ENCODE measurements around the gene ALDOA.
"Not testable (repeated sequence)": the region's sequence is repeated elsewhere in the genome, so short reads cannot be mapped to it uniquely, and the experiment has no call there.

ALDOA gene

DNA sequence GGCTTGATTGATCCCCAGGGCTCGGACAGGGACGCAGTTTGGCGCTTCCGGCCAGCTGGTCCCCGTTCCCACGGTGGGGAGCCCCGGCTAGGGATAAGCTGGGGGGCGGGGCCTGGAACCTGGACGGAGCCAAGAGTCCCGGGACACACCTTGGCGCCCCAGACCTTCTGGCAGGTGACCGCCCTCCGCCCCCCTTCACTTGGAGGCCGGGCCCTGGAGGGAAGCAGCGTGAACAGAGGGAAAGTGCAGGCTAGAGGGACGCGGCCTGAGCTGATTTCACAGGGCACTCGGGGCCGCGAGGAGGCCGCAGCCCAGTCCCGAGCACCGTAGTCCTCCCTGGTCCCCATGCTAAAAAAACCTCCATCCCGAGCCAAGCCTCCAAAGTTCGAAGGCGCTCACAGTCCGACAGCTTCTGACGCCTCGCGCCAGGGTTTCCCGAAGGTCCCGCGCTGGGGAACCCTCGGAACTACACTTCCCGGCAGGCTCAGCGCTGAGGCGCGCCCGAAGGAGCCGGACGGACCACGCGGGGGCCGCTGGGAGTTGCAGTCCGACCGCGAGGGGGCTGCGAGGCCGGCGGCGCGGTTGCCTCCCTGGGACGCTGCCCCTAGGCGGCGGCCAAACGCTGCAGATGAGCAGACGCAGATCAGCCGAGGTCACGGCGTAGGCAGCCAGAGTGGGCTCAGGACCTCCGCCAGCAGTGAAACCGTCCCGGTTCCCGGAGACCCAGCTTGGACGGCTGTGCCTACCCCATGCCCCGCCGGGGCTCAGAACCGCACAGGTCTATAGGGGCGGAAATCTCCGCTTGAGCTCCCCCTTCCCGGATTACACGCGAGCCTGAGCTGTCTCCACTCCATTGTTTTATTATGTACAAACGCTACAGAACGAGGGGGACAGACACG lies 26.2 kb downstream of the ALDOA start, which contains the start of gene TBX6:
TBX6 (minus strand) TSS at position 451 of the 899 bp plus-strand sequence. CDS start 731 bp downstream, outside the sequence.
- peak; percentile 88 for ATAC-seq

DNA sequence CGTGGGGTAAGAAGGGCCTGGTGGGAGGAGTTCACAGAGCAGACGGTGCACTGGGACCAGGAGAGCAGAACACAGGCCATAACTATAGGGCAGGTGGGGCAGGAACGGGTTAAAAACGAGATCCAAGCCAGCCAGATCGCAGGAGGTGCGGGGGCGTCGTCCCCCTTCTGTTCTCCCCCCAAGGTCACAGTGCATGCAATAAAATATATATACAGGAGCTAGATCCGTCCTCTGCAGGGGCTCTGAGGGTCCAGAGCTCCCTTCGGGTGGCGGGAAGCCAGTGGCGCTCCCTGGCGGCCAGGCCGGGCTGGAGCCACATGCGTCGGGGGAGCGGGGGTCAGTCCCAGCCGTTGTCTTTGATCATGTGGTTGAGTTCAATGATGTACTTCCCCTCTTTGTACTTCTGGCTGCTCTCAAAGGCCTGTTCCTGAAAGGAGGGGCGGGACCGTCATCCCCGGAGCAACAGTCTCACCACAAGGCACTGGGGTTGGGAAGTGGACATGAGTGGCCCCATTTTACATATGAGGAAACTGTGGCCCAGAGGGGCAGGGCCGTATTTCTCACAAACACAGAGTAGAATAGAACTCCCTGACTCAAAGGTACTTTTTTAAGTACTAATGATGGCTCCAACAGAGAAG lies 26.9 kb downstream of the ALDOA start:
- DNase-seq (peak; percentile 89), ATAC-seq (peak; percentile 52)

More for the DNA sequence above, 26.2 kb downstream of the ALDOA start, which contains the start of gene TBX6:
- peak; percentile 96 for DNase-seq

DNA sequence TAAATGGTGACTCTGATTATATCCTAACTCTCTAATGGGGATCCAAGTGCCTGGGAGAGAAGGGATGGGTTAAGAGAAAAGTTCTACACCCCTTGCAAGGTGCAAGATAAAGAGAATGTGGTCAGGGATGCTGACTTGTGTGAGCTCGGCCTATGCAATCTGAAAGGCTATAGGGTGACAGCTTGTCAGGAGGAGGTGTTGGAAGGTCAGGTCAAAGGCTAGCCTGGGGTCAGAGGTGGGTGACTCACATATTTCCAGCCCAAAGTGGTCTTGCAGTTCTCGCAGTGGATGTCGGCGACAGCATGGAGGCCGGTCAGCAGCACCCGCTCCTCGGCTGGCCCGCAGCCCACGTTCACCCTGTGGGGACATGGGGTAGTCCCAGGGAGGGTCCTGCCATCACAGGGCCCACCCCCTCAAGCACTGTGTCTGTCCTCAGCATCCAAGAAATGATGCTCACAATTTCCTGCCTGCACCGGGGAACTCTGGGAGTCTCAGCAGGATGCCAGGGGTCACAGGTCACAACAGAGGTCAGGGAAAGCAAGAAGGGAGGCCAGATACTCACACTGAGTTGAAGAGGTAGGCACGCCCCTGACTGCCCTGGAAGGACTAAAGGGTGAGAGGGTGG lies 29.1 kb downstream of the ALDOA start:
- no peak for DNase-seq
- ATAC-seq, result no peak

- DNase-seq, result no peak
- ATAC-seq, result no peak
Measured at GRCh38 chr16:30095166-30096078, 29.9 kb downstream of the ALDOA start.

GRCh38 chr16:30096105-30096861 lies 30.7 kb downstream of the ALDOA start, which contains the start of gene YPEL3:
Gene YPEL3, minus strand, starts transcription at chr16:30096213. Its CDS starts 731 bp downstream, at chr16:30095482.
- peak; percentile 29 for ATAC-seq
- peak; percentile 91 for DNase-seq

DNA sequence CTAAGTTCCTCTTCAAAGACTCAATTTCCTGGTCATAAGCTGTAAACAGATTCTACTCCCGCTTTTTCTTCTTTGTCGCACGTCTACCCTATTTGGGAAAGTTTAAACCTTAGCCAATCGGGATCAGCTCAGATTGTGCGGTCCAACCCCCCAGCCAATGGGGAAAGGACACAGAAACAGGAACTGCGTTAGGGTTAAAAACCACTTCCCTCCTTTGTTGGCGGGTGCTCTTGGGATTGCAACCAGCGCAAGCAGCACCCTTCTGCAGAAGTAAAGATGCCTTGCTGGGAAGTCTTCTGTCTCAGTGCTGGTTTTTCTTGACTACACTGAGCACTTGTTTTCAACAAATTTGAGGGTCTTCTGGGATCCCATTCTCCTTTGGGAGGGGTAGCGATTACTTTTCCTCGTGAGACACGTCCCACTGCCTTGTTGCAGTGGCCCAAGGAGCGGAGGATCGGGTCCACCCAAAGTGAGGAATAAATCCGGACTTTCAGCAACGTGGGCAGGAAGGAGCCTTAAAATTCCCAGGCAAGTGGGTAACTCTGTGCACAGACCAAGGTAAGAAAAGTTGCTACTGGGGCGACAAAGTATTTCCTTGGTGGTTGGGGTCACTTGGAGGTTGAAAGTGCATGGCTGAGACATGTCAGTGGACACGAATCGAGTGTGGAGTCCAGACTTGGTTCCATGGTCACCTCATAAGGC lies 31.5 kb downstream of the ALDOA start:
- no peak for DNase-seq
- ATAC-seq, result no peak

GRCh38 chr16:30104090-30104489 lies 38.5 kb downstream of the ALDOA start:
- DNase-seq (no peak), ATAC-seq (no peak)

DNA sequence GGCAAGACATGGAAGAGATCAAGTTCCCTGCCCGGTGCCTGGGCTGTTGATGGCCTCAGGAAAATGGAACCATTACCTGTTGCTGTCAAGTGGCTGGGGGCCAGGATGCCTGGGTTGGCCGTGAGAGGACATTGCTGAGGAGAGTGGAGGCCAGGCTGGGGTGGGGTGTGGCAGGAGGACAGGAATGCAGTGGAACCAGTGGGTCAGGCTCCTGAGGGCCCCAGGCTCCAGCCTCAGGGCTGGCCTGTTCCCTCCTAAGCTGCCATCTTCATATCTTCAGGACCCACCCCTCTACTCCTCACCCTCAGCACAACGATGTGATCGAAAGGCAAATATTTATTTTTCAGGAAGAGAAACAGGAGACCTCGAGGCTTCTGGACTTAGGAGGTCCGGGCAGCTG lies 38.9 kb downstream of the ALDOA start:
- DNase-seq (no peak), ATAC-seq (no peak)

DNA sequence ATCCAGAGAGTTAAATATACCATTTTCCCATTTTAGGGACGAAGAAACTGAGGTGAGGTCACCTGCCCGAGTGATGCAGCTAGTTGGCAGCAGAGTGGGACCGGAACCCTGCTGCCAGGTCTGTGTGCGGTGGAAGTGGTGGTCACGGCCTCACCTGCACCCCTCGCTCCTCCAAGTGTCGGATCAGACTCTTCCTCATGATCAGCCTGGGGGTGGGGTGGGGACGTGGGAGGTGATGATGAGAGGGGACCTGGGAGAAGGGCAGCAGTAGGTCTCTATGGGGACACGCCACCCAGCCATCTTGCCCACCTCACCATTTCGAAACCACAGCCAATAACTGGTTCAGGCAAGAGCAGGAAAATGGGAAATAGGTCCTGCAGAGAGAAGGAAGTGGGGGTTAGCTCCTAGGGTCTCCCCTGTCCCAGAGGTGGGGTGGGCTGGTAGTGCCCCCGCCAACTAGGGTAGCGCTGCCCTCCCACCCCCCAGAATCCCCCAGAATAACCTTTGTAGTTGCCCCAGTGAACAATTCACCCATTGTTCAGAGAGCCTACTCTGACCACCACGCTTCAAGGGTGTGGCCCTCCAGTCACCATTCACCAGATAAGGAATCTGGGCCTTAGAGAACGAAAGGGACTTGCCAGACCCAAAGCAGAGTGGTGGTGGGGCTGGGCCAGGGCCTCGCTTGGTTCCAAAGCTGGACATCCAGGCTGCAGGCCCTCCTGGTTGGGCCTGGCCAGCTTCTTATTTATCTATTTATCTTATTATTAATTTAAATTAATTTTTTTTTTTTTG lies 42.7 kb downstream of the ALDOA start:
- ATAC-seq, result no peak
- no peak for DNase-seq

- ATAC-seq, result no peak
- DNase-seq, result no peak
Measured at GRCh38 chr16:30110661-30111060, 45.1 kb downstream of the ALDOA start.

GRCh38 chr16:30112197-30113030 lies 46.9 kb downstream of the ALDOA start:
- peak; percentile 81 for ATAC-seq
- peak; percentile 87 for DNase-seq

DNA sequence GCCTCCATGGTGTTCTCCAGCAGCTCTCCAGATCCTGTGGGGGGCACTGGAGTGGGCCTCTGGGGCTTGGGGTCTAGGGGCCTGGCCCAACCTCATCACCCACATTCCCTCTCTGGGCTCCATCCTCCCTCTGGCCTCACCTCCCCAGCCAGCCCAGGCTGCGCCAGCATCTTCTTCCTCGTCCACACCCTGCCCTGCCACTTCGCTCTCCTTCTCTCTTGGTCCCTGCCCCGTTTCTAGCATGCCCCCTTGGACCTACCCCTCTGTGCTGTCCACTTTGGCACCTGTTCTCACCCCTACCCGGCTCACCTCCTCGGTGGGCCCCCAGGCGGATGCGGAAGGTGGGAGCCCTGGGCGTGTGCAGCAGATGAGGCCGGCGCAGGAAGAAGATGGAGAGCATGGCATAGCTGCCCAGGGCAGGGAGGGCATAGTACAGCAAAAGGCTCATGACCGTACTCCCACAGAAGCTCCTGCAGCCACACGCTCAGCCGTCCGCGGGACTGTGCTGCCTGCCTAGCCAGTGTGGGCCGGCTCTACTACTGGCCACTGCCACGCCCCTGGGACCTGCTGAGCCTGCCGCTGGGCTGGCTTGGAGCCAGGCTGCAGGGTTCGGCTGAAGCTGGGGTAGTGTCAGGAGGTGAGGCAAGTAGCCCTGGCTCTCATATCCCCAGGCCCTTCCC lies 47.6 kb downstream of the ALDOA start, which contains the start of gene GDPD3:
GDPD3 (minus strand) TSS at position 507 of the 680 bp plus-strand sequence; CDS start at position 448, 59 bp downstream.
- ATAC-seq (peak; percentile 7), DNase-seq (no peak)

GRCh38 chr16:30113711-30114333 lies 48.3 kb downstream of the ALDOA start:
- no peak for DNase-seq
- no peak for ATAC-seq

GRCh38 chr16:30114411-30114810 lies 48.9 kb downstream of the ALDOA start:
- ATAC-seq, result no peak
- no peak for DNase-seq

- ATAC-seq, DNase-seq: not testable (repeated sequence)
Measured at GRCh38 chr16:30114833-30115232, 49.3 kb downstream of the ALDOA start.

- no peak for DNase-seq
- ATAC-seq, result no peak
Measured at GRCh38 chr16:30115238-30115637, 49.7 kb downstream of the ALDOA start.
